ENCODE data around the gene MARCHF3. TPM values are rescaled to one million over a fixed set of nuclear protein-coding genes. Genes with fewer than 3 reads are reported as not detected.
"Not testable (repeated sequence)": the region's sequence is repeated elsewhere in the genome, so short reads cannot be mapped to it uniquely, and the experiment has no call there.

MARCHF3 gene
- polyA plus RNA-seq, 4 donors: 3.6 to 8.5 (median 5.4) TPM

- H3K36me3 ChIP-seq (ENCODE audit: control insufficient read depth in 3 of 3, insufficient read depth in 2 of 3, low read depth in 1 of 3, low read length in 3 of 3): no peaks in the 10 kb centered on the region
- FAIRE-seq: no peak
- no peak overlapping the region for H3K4me3 ChIP-seq (ENCODE audit: low read depth in 1 of 3, low read length in 3 of 3)
- no peaks in the 10 kb centered on the region for H3K9me3 ChIP-seq (ENCODE audit: control insufficient read depth in 2 of 2, insufficient read depth in 1 of 2, low read depth in 1 of 2, low read length in 1 of 2)
- H3K27me3 ChIP-seq (ENCODE audit: control insufficient read depth in 3 of 3, insufficient read depth in 3 of 3, low read length in 3 of 3): peaks cover 0 to 10% (median 0%) of the 10 kb centered on the region in 3 donors
- H3K4me1 ChIP-seq (ENCODE audit: control insufficient read depth in 3 of 3, insufficient read depth in 2 of 3, low read depth in 1 of 3, low read length in 2 of 3): peaks cover 0 to 7% (median 3%) of the 10 kb centered on the region in 3 donors
- DNase-seq: no peak
- H3K27ac ChIP-seq (ENCODE audit: low read depth in 1 of 3, low read length in 2 of 3): no peak overlapping the region
- 76 to 97% (median 79%) methylated on average over 1 of the region's 1 CpG for WGBS, 3 donors
Observed at GRCh38 chr5:127025467-127025866, 4.9 kb downstream of the MARCHF3 start.

GRCh38 chr5:127024821-127025220 is 5.5 kb downstream of the MARCHF3 start:
- FAIRE-seq: no peak
- Histone ChIP-seq H3K4me3 (ENCODE audit: low read depth in 1 of 3, low read length in 3 of 3) (no peak overlapping the region), H3K4me1 (ENCODE audit: control insufficient read depth in 3 of 3, insufficient read depth in 2 of 3, low read depth in 1 of 3, low read length in 2 of 3) (peaks cover 0 to 7% (median 3%) of the 10 kb centered on the region in 3 donors), H3K36me3 (ENCODE audit: control insufficient read depth in 3 of 3, insufficient read depth in 2 of 3, low read depth in 1 of 3, low read length in 3 of 3) (no peaks in the 10 kb centered on the region), H3K27me3 (ENCODE audit: control insufficient read depth in 3 of 3, insufficient read depth in 3 of 3, low read length in 3 of 3) (peaks cover 0 to 9% (median 0%) of the 10 kb centered on the region in 3 donors), H3K27ac (ENCODE audit: low read depth in 1 of 3, low read length in 2 of 3) (no peak overlapping the region), H3K9me3 (ENCODE audit: control insufficient read depth in 2 of 2, insufficient read depth in 1 of 2, low read depth in 1 of 2, low read length in 1 of 2) (no peaks in the 10 kb centered on the region)
- no peak for DNase-seq
- 64 to 84% (median 83%) methylated on average over 4 of the region's 4 CpGs for WGBS, 3 donors

- WGBS, 3 donors: 92 to 97% (median 97%) methylated on average over 7 of the region's 7 CpGs
- not testable (repeated sequence) for DNase-seq; H3K27ac ChIP-seq (ENCODE audit: low read depth in 1 of 3, low read length in 2 of 3); H3K27me3 ChIP-seq (ENCODE audit: control insufficient read depth in 3 of 3, insufficient read depth in 3 of 3, low read length in 3 of 3); H3K9me3 ChIP-seq (ENCODE audit: control insufficient read depth in 2 of 2, insufficient read depth in 1 of 2, low read depth in 1 of 2, low read length in 1 of 2); H3K4me1 ChIP-seq (ENCODE audit: control insufficient read depth in 3 of 3, insufficient read depth in 2 of 3, low read depth in 1 of 3, low read length in 2 of 3); H3K36me3 ChIP-seq (ENCODE audit: control insufficient read depth in 3 of 3, insufficient read depth in 2 of 3, low read depth in 1 of 3, low read length in 3 of 3); H3K4me3 ChIP-seq (ENCODE audit: low read depth in 1 of 3, low read length in 3 of 3); FAIRE-seq
Observed at GRCh38 chr5:127023552-127024191, 6.7 kb downstream of the MARCHF3 start.

- Histone ChIP-seq H3K36me3 (ENCODE audit: control insufficient read depth in 3 of 3, insufficient read depth in 2 of 3, low read depth in 1 of 3, low read length in 3 of 3) (no peaks in the 10 kb centered on the region), H3K4me1 (ENCODE audit: control insufficient read depth in 3 of 3, insufficient read depth in 2 of 3, low read depth in 1 of 3, low read length in 2 of 3) (no peaks in the 10 kb centered on the region), H3K4me3 (ENCODE audit: low read depth in 1 of 3, low read length in 3 of 3) (no peak overlapping the region), H3K27ac (ENCODE audit: low read depth in 1 of 3, low read length in 2 of 3) (no peak overlapping the region), H3K27me3 (ENCODE audit: control insufficient read depth in 3 of 3, insufficient read depth in 3 of 3, low read length in 3 of 3) (no peaks in the 10 kb centered on the region), H3K9me3 (ENCODE audit: control insufficient read depth in 2 of 2, insufficient read depth in 1 of 2, low read depth in 1 of 2, low read length in 1 of 2) (no peaks in the 10 kb centered on the region)
- WGBS, 3 donors: 73 to 82% (median 77%) methylated on average over 3 of the region's 3 CpGs
- no peak for FAIRE-seq
- no peak for DNase-seq
Observed at GRCh38 chr5:127022846-127023245, 7.5 kb downstream of the MARCHF3 start.

- peaks cover 0 to 4% (median 0%) of the 10 kb centered on the region in 3 donors for H3K4me1 ChIP-seq (ENCODE audit: control insufficient read depth in 3 of 3, insufficient read depth in 2 of 3, low read depth in 1 of 3, low read length in 2 of 3)
- no peaks in the 10 kb centered on the region for H3K9me3 ChIP-seq (ENCODE audit: control insufficient read depth in 2 of 2, insufficient read depth in 1 of 2, low read depth in 1 of 2, low read length in 1 of 2)
- FAIRE-seq (no peak), DNase-seq (no peak)
- WGBS, 3 donors: 30 to 59% (median 54%) methylated on average over 1 of the region's 1 CpG
- no peak overlapping the region for H3K4me3 ChIP-seq (ENCODE audit: low read depth in 1 of 3, low read length in 3 of 3)
- H3K27me3 ChIP-seq (ENCODE audit: control insufficient read depth in 3 of 3, insufficient read depth in 3 of 3, low read length in 3 of 3): no peaks in the 10 kb centered on the region
- no peaks in the 10 kb centered on the region for H3K36me3 ChIP-seq (ENCODE audit: control insufficient read depth in 3 of 3, insufficient read depth in 2 of 3, low read depth in 1 of 3, low read length in 3 of 3)
- H3K27ac ChIP-seq (ENCODE audit: low read depth in 1 of 3, low read length in 2 of 3): no peak overlapping the region
Observed at GRCh38 chr5:127019928-127020327, 10.4 kb downstream of the MARCHF3 start.

GRCh38 chr5:127016722-127017121 is 13.6 kb downstream of the MARCHF3 start:
- DNase-seq, FAIRE-seq: not testable (repeated sequence)
- WGBS, 3 donors: 96 to 99% (median 98%) methylated on average over 4 of the region's 4 CpGs

GRCh38 chr5:127015716-127016115 is 14.6 kb downstream of the MARCHF3 start:
- Histone ChIP-seq H3K4me3 (ENCODE audit: low read depth in 1 of 3, low read length in 3 of 3) (no peak overlapping the region), H3K27ac (ENCODE audit: low read depth in 1 of 3, low read length in 2 of 3) (no peak overlapping the region), H3K9me3 (ENCODE audit: control insufficient read depth in 2 of 2, insufficient read depth in 1 of 2, low read depth in 1 of 2, low read length in 1 of 2) (no peaks in the 10 kb centered on the region), H3K27me3 (ENCODE audit: control insufficient read depth in 3 of 3, insufficient read depth in 3 of 3, low read length in 3 of 3) (no peaks in the 10 kb centered on the region), H3K4me1 (ENCODE audit: control insufficient read depth in 3 of 3, insufficient read depth in 2 of 3, low read depth in 1 of 3, low read length in 2 of 3) (peaks cover 0 to 6% (median 0%) of the 10 kb centered on the region in 3 donors), H3K36me3 (ENCODE audit: control insufficient read depth in 3 of 3, insufficient read depth in 2 of 3, low read depth in 1 of 3, low read length in 3 of 3) (no peaks in the 10 kb centered on the region)
- FAIRE-seq: no peak
- WGBS, 3 donors: 76 to 83% (median 80%) methylated on average over 4 of the region's 4 CpGs
- no peak for DNase-seq

More at GRCh38 chr5:127016722-127017121, 13.6 kb downstream of the MARCHF3 start:
- not testable (repeated sequence) for H3K9me3 ChIP-seq (ENCODE audit: control insufficient read depth in 2 of 2, insufficient read depth in 1 of 2, low read depth in 1 of 2, low read length in 1 of 2); H3K4me3 ChIP-seq (ENCODE audit: low read depth in 1 of 3, low read length in 3 of 3); H3K4me1 ChIP-seq (ENCODE audit: control insufficient read depth in 3 of 3, insufficient read depth in 2 of 3, low read depth in 1 of 3, low read length in 2 of 3); H3K36me3 ChIP-seq (ENCODE audit: control insufficient read depth in 3 of 3, insufficient read depth in 2 of 3, low read depth in 1 of 3, low read length in 3 of 3); H3K27ac ChIP-seq (ENCODE audit: low read depth in 1 of 3, low read length in 2 of 3); H3K27me3 ChIP-seq (ENCODE audit: control insufficient read depth in 3 of 3, insufficient read depth in 3 of 3, low read length in 3 of 3)

- FAIRE-seq: no peak
- no peaks in the 10 kb centered on the region for H3K9me3 ChIP-seq (ENCODE audit: control insufficient read depth in 2 of 2, insufficient read depth in 1 of 2, low read depth in 1 of 2, low read length in 1 of 2)
- WGBS, 3 donors: 32 to 55% (median 33%) methylated on average over 1 of the region's 1 CpG
- DNase-seq: no peak
- H3K36me3 ChIP-seq (ENCODE audit: control insufficient read depth in 3 of 3, insufficient read depth in 2 of 3, low read depth in 1 of 3, low read length in 3 of 3): no peaks in the 10 kb centered on the region
- no peak overlapping the region for H3K4me3 ChIP-seq (ENCODE audit: low read depth in 1 of 3, low read length in 3 of 3)
- no peaks in the 10 kb centered on the region for H3K27me3 ChIP-seq (ENCODE audit: control insufficient read depth in 3 of 3, insufficient read depth in 3 of 3, low read length in 3 of 3)
- H3K4me1 ChIP-seq (ENCODE audit: control insufficient read depth in 3 of 3, insufficient read depth in 2 of 3, low read depth in 1 of 3, low read length in 2 of 3): peaks cover 0 to 6% (median 0%) of the 10 kb centered on the region in 3 donors
- H3K27ac ChIP-seq (ENCODE audit: low read depth in 1 of 3, low read length in 2 of 3): no peak overlapping the region
Observed at GRCh38 chr5:127014573-127014972, 15.8 kb downstream of the MARCHF3 start.

- no peaks in the 10 kb centered on the region for H3K9me3 ChIP-seq (ENCODE audit: control insufficient read depth in 2 of 2, insufficient read depth in 1 of 2, low read depth in 1 of 2, low read length in 1 of 2)
- no peaks in the 10 kb centered on the region for H3K27me3 ChIP-seq (ENCODE audit: control insufficient read depth in 3 of 3, insufficient read depth in 3 of 3, low read length in 3 of 3)
- no peak overlapping the region for H3K27ac ChIP-seq (ENCODE audit: low read depth in 1 of 3, low read length in 2 of 3)
- no peaks in the 10 kb centered on the region for H3K36me3 ChIP-seq (ENCODE audit: control insufficient read depth in 3 of 3, insufficient read depth in 2 of 3, low read depth in 1 of 3, low read length in 3 of 3)
- peaks cover 0 to 6% (median 0%) of the 10 kb centered on the region in 3 donors for H3K4me1 ChIP-seq (ENCODE audit: control insufficient read depth in 3 of 3, insufficient read depth in 2 of 3, low read depth in 1 of 3, low read length in 2 of 3)
- no peak overlapping the region for H3K4me3 ChIP-seq (ENCODE audit: low read depth in 1 of 3, low read length in 3 of 3)
- 80 to 95% (median 89%) methylated on average over 2 of the region's 2 CpGs for WGBS, 3 donors
- DNase-seq (no peak), FAIRE-seq (no peak)
Observed at GRCh38 chr5:127013407-127013806, 17.0 kb downstream of the MARCHF3 start.
